ENCODE data around the gene SURF1.
"Not testable (repeated sequence)": the region's sequence is repeated elsewhere in the genome, so short reads cannot be mapped to it uniquely, and the experiment has no call there.

Gene SURF1

GRCh38 chr9:133400292-133400691, 44.0 kb upstream of the SURF1 start:
- DNase-seq (ENCODE audit: low read depth), result no peak
- no peak overlapping the region for H3K4me3 ChIP-seq (ENCODE audit: control insufficient read depth, low read depth, low read length)
- TF ChIP-seq CTCF (IDR thresholded peaks at IDR 0.05; ENCODE audit: control insufficient read depth, insufficient read depth, low read depth, low read length, missing control alignments), result no peak

GRCh38 chr9:133397895-133398294, 41.6 kb upstream of the SURF1 start:
- no peak overlapping the region for H3K4me3 ChIP-seq (ENCODE audit: control insufficient read depth, low read depth, low read length)
- no peak for DNase-seq (ENCODE audit: low read depth)
- no peak for TF ChIP-seq CTCF (IDR thresholded peaks at IDR 0.05; ENCODE audit: control insufficient read depth, insufficient read depth, low read depth, low read length, missing control alignments)

- no peak overlapping the region for H3K4me3 ChIP-seq (ENCODE audit: control insufficient read depth, low read depth, low read length)
- no peak for TF ChIP-seq CTCF (IDR thresholded peaks at IDR 0.05; ENCODE audit: control insufficient read depth, insufficient read depth, low read depth, low read length, missing control alignments)
- no peak for DNase-seq (ENCODE audit: low read depth)
Observed at GRCh38 chr9:133397370-133397769, 41.1 kb upstream of the SURF1 start.

GRCh38 chr9:133396952-133397351, 40.7 kb upstream of the SURF1 start:
- H3K4me3 ChIP-seq (ENCODE audit: control insufficient read depth, low read depth, low read length), result no peak overlapping the region
- no peak for DNase-seq (ENCODE audit: low read depth)
- peak; percentile 40 for TF ChIP-seq CTCF (IDR thresholded peaks at IDR 0.05; ENCODE audit: control insufficient read depth, insufficient read depth, low read depth, low read length, missing control alignments)

GRCh38 chr9:133394687-133395271, 38.5 kb upstream of the SURF1 start:
- no peak for DNase-seq (ENCODE audit: low read depth)
- TF ChIP-seq CTCF (IDR thresholded peaks at IDR 0.05; ENCODE audit: control insufficient read depth, insufficient read depth, low read depth, low read length, missing control alignments), result no peak
- H3K4me3 ChIP-seq (ENCODE audit: control insufficient read depth, low read depth, low read length), result no peak overlapping the region

- DNase-seq (ENCODE audit: low read depth), result no peak
- H3K4me3 ChIP-seq (ENCODE audit: control insufficient read depth, low read depth, low read length), result no peak overlapping the region
- no peak for TF ChIP-seq CTCF (IDR thresholded peaks at IDR 0.05; ENCODE audit: control insufficient read depth, insufficient read depth, low read depth, low read length, missing control alignments)
Observed at GRCh38 chr9:133393399-133393798, 37.1 kb upstream of the SURF1 start.

- not testable (repeated sequence) for H3K4me3 ChIP-seq (ENCODE audit: control insufficient read depth, low read depth, low read length); DNase-seq (ENCODE audit: low read depth)
Observed at GRCh38 chr9:133392308-133392707, 36.0 kb upstream of the SURF1 start.

GRCh38 chr9:133391449-133391848, 35.2 kb upstream of the SURF1 start:
- DNase-seq (ENCODE audit: low read depth); H3K4me3 ChIP-seq (ENCODE audit: control insufficient read depth, low read depth, low read length): not testable (repeated sequence)
